GM21528 (cell line): ENCODE data around the gene MRPS5.
"Not testable (repeated sequence)": the region's sequence is repeated elsewhere in the genome, so short reads cannot be mapped to it uniquely, and the experiment has no call there.

ENCODE experiments used
- ATAC-seq: cut with Tn5 transposase; IDR thresholded peaks from one replicate; pipeline ENCODE4 v1.9.1; 2021; ENCODE audit warnings: mild to moderate bottlenecking, moderate library complexity; ENCODE audit not compliant: unreplicated experiment, low FRiP score

MRPS5 gene

DNA sequence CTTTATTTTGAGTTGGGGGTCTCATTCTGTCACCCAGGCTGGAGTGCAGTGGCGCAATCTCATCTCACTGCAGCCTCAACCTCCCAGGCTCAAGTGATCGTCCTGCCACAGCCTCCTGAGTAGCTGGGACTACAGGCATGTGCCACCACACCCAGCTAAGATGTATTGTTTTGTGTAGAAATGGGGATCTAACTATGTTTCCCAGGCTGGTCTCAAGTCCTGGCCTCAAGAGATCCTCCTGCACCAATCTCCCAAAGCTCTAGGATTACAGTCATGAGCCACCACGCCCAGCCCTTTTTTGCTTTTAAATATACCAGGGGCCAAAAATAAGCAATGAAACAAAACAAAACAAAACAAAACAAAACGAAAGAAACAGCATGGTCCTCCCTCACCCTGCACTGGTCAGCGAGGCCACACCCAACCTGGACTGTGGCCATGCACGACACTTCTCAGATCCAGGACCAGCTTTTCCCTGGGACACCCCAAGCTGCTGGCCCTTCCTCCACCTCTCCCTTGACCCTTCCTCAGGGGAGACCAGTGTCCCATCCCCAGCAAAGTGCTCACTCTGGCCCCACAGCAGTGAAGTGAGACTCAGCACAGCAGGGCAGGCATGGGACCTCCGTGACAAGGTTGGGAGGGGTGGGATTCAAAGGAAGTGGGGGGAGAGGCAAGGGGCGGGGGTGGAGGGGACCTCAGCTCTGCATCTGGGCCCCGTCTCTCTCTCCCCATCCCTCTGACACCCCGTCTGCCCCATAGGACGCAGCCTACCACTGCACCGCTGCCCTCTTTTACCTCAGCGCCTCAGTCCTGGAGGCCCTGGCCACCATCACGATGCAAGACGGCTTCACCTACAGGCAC is 72.6 kb downstream of the MRPS5 start:
- ATAC-seq = no peak

DNA sequence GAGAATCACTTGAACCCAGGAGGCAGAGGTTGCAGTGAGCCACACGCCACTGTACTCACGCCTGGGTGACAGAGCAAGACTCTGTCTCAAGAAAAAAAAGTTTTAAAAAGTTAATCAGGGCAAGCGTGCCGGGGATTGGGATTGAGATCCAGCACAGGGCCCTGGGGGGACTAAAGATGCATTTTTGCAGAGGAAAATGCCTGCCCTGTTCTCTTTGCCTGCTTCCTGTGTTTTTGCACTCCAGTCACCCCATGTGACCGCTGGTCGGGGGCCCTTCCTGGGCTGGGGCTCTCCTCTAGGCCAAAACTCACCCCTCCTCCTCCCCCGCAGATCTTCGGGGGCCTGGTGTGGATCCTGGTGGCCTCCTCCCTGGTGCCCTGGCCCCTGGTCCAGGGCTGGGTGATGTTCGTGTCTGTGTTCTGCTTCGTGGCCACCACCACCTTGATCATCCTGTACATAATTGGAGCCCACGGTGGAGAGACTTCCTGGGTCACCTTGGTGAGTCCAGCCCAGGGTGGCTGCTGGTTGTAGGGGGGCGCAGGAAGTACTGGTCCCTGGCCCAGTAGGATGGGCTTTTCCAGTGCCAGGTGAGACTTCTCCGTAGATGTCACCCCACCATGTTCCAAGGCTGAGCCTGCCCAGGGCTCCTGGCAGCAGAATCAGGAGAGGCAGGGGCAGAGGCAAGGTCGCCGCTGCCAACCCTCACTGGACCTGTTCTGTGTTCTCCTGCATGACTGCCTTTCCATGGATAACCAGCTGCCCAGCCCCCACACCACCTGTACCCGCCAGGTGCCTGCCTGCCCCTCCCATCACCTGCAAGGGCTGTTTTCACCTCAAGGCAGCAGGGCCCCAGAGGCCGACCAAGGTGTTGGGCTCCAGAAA is 73.7 kb downstream of the MRPS5 start:
- no peak for ATAC-seq

DNA sequence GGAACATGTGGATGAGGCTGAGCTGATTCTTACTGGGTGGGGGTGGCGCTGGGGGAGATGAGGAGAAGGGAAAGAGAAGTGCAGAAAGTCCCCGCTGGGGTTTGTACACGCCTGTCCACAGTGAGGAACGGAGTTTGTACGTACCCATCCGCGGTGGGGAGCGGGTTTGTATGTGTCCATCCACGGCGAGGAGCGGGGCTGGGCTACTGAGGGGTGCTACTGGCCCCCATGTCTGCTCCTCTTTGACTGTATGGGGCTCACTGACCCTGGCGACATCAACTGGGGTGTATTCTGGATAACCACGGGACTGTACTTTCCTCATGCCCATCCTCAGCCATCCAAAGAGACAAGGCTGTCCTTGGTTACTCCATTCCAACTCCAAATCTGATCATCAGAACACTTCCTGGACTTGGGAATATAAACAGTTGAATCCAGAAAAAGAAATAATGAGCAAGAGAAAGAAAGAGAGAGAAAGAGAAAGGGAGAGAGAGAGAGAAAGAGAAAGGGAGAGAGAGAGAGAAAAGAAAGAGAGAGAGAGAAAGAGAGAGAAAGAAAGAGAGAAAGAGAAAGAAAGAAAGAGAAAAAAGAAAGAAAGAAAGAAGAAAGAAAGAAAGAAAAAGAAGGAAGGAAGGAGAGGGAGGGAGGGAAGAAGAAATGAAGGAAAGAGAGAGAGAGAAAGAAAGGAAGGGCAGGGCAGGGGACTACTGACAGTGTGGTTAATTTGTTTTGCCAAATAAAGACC is 75.1 kb downstream of the MRPS5 start:
- no peak for ATAC-seq

DNA sequence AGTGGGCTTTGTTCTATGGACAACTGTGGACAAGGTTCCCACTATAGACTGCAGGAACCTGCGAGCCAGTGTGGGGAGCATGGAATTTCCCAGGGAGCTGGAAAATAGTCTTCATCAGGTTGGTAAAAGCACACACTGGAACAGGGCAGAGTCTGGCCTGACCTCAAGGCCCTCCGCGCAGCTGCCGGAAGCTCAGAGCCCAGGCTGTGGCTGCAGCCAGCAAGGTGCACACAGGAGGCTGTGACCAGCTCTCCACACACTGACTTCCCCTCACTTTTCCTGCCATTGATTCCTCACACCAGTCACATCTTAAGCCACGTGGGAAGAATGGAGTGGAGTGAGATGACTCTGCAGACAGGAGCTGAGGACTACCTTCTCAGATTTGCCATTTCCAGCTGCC is 77.0 kb downstream of the MRPS5 start:
- no peak for ATAC-seq

DNA sequence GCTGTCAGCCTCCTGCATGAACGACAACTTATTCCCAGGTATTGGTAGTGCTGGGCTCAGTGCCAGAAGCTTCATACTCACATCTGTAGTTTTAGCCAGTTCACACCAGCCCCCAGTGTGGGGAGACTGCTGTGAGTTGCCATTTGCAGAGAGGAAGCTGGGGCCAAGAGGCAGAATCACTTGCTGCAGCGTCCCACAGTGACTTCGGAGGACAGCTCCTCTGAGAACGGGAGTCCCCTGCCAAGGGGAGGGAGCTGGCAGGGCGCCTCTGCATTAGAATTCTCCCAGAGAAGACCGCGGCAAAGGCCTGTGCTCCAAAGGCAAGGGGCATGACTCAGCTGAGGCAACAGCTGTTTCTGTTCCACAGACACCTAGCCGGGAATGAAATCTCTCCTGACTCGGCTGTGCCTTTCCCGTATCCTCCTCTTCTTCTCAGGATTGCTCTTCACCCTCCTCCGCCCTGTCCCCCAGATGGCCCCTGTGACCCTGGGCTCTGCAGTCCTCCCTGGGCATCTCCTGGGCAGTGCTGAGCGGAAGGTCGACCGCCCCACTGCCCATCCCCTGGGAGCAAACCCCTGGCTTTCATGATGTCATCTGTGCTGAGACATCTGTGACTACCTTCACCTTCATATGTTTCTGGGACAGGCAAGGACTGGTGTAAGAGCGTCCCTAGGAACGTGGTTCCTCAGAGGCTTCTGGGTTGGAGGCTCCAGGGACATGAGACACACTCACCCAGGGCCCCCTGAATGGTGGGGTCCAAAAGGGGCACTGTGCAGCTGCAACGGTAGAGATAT is 78.1 kb downstream of the MRPS5 start:
- ATAC-seq = no peak

DNA sequence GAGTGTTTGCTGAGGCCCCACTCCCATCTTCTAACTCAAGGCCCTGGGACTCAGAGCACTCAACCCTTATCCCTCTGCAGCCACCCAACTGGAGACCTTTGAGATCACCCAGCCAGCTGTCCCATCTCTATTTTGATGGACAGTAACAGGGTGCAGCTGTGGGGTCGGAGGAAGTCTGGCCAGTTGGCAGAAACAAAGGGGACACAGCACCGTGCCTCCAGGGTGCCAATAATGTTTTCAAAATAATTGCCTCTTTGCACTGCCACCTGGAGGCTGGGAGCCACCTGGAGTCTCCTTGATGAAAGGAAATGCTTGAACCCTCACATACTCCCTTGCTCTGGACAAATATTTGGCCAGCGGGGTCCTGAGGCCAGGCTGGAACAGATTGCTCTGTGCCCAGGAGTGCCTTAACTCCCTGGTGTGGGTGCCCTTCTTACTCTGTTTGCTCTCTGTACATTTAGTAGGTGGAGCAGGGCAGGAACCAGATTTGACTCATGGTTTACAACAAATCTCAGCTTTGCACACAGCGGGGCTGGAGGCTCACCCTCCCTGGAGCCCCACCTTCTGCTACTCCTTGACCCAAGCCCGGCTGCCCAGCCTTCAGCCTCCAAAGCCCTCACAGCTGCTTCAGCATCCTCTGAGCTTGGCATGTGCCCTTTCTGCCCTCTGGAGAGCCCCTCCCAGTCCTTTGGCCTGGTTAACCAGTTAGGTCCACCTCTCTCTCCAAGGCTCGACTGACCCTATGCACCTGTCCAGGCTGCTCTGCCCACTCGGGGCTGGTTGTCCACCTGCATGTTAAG is 78.9 kb downstream of the MRPS5 start:
- ATAC-seq = no peak

DNA sequence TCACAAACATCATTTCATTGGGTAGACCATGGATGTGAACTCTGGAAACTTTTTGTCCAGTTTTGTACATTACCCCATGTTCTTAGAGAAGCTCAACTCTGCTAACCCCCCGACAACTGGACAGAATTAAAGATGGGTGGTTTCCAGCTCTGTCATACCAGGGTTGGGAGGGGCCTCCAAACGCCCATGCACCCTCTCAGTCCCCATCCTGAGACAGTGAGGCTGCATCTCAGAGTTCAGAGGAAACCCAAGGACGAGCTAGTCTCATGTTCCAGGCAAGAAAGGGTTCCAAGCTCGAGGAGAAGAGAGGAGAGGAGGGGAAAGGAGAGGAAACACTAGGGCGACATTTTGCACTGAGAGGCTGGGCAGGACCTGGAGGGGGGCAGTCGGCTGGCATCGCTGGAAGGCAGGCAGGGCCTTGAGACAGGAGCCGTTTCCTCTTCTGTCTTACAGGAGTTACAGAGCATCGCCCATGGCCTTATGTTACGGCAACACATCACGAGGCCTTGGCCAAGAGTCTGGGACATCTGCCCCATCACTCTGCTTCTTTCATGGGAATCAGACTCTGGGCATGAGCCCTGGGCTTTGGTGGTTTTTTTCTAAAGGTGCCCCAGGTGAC is 79.7 kb downstream of the MRPS5 start:
- ATAC-seq = no peak

DNA sequence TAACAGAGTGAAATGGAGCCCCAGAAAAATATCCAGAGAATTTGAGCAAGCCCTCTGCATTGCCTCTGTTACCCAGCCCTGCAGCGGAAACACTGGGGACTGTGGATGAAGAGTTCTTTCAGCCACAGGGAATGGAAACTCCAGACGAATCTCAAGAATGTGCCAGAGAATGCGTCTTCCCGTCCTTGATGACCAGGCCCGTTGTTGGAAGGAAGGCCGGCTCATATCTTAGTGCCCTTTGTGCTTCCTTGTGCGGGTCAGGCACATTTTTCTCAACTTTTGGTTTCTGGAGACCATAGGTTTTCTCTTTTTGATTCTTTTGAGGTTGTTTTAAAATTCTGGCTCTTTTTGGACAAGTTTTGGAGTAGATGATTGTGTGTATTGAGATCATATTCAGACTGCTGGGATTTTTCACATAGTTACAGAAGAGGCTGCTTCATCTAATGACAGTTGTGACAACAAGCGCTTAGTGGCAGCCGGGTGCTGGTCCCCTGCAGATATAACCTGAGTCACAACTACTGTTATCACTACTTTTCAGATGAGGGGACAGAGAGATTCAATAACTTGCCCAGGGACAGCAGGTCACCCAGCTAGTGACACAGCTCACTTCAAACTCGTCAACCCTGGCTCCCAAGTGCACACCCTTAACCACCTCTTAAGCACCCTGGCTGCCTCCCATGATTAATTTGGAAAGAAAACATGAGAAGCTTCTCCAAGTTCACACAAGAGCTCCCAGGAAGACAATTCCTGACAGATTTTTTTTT is 80.4 kb downstream of the MRPS5 start:
- no peak for ATAC-seq

DNA sequence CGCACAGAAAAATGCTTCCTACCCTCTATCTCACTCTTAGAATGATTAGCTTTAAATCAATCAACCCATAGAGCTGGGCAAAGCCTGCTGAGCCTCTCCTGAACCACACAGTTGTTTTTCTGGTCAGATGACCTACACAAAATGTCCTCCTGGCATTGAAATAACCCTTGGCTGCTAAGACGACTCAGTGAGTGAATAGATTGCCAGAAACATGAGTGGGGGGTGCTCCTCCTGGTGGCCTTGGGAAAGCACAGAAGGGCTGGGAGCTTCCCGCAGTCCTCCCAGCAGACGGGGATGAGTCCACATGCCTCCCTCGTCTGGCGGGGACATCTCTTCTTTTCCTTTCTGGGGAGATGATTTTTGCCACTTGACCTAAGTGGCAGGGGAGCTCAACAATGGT is 81.2 kb downstream of the MRPS5 start:
- ATAC-seq = no peak

DNA sequence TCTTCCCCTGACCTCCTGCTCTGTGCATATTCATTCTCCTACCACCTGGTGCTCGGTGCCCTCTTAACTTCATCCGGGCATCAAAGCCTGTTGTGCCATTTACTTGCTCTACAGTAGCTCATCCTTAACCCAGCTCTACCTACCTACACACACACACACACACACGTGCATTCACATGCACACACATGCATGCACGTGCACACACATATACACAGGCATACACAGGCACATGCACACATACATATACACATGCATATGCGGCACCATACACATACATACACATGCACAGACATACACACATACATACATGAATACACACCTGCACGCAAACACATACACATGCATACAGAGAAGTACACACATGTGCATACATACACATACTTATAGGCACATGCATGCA is 81.6 kb downstream of the MRPS5 start:
- no peak for ATAC-seq

DNA sequence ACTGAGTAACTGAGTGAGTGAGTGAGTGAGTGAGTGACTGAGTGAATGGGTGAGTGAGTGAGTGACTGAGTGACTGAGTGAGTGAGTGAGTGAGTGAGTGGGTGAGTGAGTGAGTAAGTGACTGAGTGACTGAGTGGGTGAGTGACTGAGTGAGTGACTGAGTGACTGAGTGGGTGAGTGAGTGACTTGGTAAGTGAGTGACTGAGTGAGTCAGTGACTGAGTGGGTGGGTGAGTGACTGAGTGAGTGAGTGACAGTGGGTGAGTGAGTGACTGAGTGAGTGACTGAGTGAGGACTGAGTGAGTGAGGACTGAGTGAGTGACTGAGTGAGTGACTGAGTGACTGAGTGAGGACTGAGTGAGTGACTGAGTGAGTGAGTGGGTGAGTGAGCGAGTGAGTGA is 82.2 kb downstream of the MRPS5 start:
- ATAC-seq = no peak

DNA sequence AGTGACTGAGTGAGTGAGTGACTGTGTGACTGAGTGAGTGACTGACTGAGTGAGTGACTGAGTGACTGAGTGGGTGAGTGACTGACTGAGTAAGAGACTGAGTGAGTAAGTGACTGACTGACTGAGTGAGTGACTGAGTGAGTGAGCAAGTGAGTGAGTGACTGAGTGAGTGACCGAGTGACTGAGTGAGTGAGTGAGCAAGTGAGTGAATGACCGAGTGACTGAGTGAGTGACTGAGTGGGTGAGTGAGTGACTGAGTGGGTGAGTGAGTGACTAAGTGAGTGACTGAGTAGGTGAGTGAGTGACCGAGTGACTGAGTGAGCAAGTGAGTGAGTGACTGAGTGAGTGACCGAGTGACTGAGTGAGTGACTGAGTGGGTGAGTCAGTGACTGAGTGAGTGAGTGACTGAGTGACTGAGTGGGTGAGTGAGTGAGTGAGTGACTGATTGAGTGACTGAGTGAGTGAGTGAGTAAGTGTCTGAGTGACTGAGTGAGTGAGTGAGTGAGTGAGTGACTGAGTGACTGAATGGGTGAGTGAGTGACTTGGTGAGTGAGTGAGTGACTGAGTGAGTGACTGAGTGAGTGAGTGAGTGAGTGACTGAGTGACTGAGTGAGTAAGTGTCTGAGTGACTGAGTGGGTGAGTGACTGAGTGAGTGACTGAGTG is 82.8 kb downstream of the MRPS5 start:
- no peak for ATAC-seq

DNA sequence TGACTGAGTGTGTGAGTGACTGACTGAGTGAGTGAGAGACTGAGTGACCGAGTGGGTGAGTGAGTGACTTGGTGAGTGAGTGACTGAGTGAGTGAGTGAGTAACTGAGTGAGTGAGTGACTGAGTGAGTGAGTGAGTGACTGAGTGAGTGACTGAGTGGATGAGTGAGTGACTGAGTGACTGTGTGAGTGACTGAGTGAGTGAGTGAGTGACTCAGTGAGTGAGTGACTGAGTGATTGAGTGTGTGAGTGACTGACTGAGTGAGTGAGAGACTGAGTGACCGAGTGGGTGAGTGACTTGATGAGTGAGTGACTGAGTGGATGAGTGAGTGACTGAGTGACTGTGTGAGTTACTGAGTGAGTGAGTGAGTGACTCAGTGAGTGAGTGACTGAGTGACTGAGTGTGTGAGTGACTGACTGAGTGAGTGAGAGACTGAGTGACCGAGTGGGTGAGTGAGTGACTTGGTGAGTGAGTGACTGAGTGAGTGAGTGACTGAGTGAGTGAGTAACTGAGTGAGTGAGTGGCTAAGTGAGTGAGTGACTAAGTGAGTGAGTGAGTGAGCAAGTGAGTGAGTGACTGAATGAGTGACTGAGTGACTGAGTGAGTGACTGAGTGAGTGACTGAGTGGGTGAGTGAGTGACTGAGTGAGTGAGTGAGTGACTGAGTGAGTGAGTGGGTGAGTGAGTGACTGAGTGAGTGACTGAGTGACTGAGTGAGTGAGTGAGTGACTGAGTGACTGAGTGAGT is 83.6 kb downstream of the MRPS5 start:
- not testable (repeated sequence) for ATAC-seq

DNA sequence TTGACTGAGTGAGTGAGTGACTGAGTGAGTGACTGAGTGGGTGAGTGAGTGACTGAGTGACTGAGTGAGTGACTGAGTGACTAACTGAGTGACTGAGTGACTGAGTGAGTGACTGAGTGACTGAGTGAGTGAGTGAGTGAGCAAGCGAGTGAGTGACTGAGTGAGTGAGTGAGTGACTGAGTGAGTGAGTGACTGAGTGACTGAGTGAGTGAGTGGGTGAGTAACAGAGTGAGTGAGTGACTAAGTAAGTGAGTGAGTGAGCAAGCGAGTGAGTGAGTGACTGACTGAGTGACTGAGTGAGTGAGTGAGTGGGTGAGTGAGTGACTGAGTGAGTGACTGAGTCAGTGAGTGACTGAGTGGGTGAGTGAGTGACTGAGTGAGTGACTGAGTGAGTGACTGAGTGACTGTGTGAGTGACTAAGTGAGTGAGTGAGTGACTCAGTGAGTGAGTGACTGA is 84.2 kb downstream of the MRPS5 start:
- no peak for ATAC-seq

DNA sequence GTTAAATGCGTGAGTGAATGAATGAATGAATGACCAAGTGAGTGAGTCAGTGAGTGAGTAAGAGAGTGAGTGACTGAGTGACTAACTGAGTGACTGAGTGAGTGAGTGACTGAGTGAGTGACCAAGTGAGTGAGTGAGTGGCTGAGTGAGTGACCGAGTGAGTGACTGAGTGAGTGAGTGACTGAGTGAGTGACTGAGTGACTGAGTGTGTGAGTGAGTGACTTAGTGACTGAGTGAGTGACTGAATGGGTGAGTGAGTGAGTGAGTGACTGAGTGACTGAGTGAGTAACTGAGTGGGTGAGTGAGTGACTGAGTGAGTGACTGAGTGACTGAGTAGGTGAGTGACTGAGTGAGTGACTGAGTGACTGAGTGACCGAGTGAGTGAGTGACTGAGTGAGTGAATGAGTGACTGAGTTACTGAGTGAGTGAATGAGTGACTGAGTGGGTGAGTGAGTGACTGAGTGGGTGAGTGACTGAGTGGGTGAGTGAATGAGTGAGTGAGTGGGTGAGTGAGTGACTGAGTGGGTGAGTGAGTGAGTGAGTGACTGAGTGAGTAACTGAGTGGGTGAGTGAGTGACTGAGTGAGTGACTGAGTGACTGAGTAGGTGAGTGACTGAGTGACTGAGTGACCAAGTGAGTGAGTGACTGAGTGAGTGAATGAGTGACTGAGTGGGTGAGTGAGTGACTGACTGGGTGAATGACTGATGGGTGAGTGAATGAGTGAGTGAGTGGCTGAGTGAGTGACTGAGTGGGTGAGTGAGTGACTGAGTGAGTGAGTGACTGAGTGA is 84.8 kb downstream of the MRPS5 start:
- ATAC-seq = no peak
